IMR-90 (cell line): ENCODE measurements around the gene FN3KRP. TPM values are rescaled to one million over a fixed set of nuclear protein-coding genes. Genes with fewer than 3 reads are reported as not detected.

Experiments used
- ATAC-seq: fragments of 200-7000 bp; cut with Tn5 transposase; 2 replicates; pipeline ENCODE4 v1.9.1; 2020; ENCODE audit warnings: low read depth, mild to moderate bottlenecking, moderate library complexity
- BruUV-seq: library from RNA; stranded (reverse); fragments of 400-500 nt; replicated peaks from 2 replicates; lab custom pipeline; 2021; lab: Mats Ljungman, UMichigan
- CTCF ChIA-PET: fragments of 300-600 bp; formaldehyde crosslinking; extraction: SDS; loops from one replicate; lab custom pipeline; 2021; ENCODE audit warnings: antibody characterized with exemption; lab: Yijun Ruan, JAX
- POLR2A ChIA-PET: fragments of 300-600 bp; sonication (Branson Sonifier 250); formaldehyde crosslinking; loops from one replicate; lab custom pipeline; 2022; ENCODE audit warnings: antibody characterized with exemption; ENCODE audit not compliant: unreplicated experiment; lab: Charles Lee
- DNase-seq: peaks from one replicate; pipeline ENCODE4 v3.0.0; 2013
- H2AFZ ChIP-seq: replicated peaks from 2 replicates; pipeline ENCODE3; 2013; ENCODE audit warnings: low read length, mild to moderate bottlenecking; ENCODE audit not compliant: poor library complexity
- H2AK5ac ChIP-seq: 2 replicates; pipeline ENCODE4 v1.6.1; 2013; ENCODE audit warnings: low read depth, low read length, inconsistent platforms
- H2AK9ac ChIP-seq: replicated peaks from 2 replicates; pipeline ENCODE3; 2013; ENCODE audit warnings: mild to moderate bottlenecking, low read depth, low read length, moderate library complexity; ENCODE audit not compliant: poor library complexity
- H2BK120ac ChIP-seq: 2 replicates; pipeline ENCODE4 v1.6.1; 2013; ENCODE audit warnings: low read depth, low read length, inconsistent platforms
- H2BK15ac ChIP-seq: 3 replicates; pipeline ENCODE4 v1.6.1; 2013; ENCODE audit warnings: low read depth, low read length, inconsistent platforms
- H2BK20ac ChIP-seq: 2 replicates; pipeline ENCODE4 v1.6.1; 2013; ENCODE audit warnings: low read depth, mild to moderate bottlenecking, inconsistent platforms, low read length, moderate library complexity
- H2BK5ac ChIP-seq: 2 replicates; pipeline ENCODE4 v1.6.1; 2013; ENCODE audit warnings: mild to moderate bottlenecking, low read depth, low read length, inconsistent platforms; ENCODE audit not compliant: poor library complexity, severe bottlenecking
- H3K14ac ChIP-seq: replicated peaks from 2 replicates; pipeline ENCODE4 v1.6.1; 2013; ENCODE audit warnings: low read depth, low read length, inconsistent platforms
- H3K18ac ChIP-seq: 2 replicates; pipeline ENCODE4 v1.6.1; 2013; ENCODE audit warnings: low read depth, low read length, control low read depth
- H3K23ac ChIP-seq: 2 replicates; pipeline ENCODE4 v1.6.1; 2013; ENCODE audit warnings: low read depth, low read length, inconsistent platforms
- H3K27ac ChIP-seq: 2 replicates; pipeline ENCODE4 v1.5.1; 2013; ENCODE audit warnings: mild to moderate bottlenecking, control low read depth, low read length; ENCODE audit not compliant: insufficient read depth
- H3K27me3 ChIP-seq: 2 replicates; pipeline ENCODE4 v1.6.1; 2013; ENCODE audit warnings: low read length; ENCODE audit not compliant: control insufficient read depth, insufficient read depth
- H3K36me3 ChIP-seq: 2 replicates; pipeline ENCODE4 v1.6.1; 2013; ENCODE audit warnings: low read length, mixed read lengths; ENCODE audit not compliant: control insufficient read depth, insufficient read depth
- H3K4ac ChIP-seq: 2 replicates; pipeline ENCODE4 v1.6.1; 2013; ENCODE audit warnings: low read depth, low read length, inconsistent platforms
- H3K4me1 ChIP-seq: 2 replicates; pipeline ENCODE4 v1.6.1; 2013; ENCODE audit warnings: low read length, mixed read lengths; ENCODE audit not compliant: control insufficient read depth, insufficient read depth
- H3K4me2 ChIP-seq: 2 replicates; pipeline ENCODE4 v1.6.1; 2013; ENCODE audit warnings: low read depth, mild to moderate bottlenecking, control low read depth, low read length, moderate library complexity
- H3K4me3 ChIP-seq: 2 replicates; pipeline ENCODE4 v1.5.1; 2013; ENCODE audit warnings: low read depth, mild to moderate bottlenecking, control low read depth, low read length, moderate library complexity; ENCODE audit not compliant: insufficient read depth
- H3K56ac ChIP-seq: 2 replicates; pipeline ENCODE4 v1.6.1; 2013; ENCODE audit warnings: low read length, inconsistent platforms; ENCODE audit not compliant: insufficient read depth; ENCODE audit errors: extremely low read depth
- H3K79me1 ChIP-seq, 2 experiments: 2 replicates each; pipeline ENCODE4 v1.6.1; 2013; ENCODE audit warnings: low read length in 2 of 2, inconsistent platforms in 1 of 2, low read depth in 1 of 2
- H3K9ac ChIP-seq: 2 replicates; pipeline ENCODE4 v1.6.1; 2013; ENCODE audit warnings: low read depth, low read length, control low read depth
- H3K9me1 ChIP-seq: 2 replicates; pipeline ENCODE4 v1.6.1; 2013; ENCODE audit warnings: low read length, inconsistent platforms; ENCODE audit not compliant: insufficient read depth
- H3K9me3 ChIP-seq: 2 replicates; pipeline ENCODE4 v1.6.1; 2013; ENCODE audit warnings: low read length; ENCODE audit not compliant: control insufficient read depth, insufficient read depth
- H4K20me1 ChIP-seq: 2 replicates; pipeline ENCODE4 v1.6.1; 2013; ENCODE audit warnings: low read length, inconsistent platforms; ENCODE audit not compliant: insufficient read depth
- H4K5ac ChIP-seq: 2 replicates; pipeline ENCODE4 v1.6.1; 2013; ENCODE audit warnings: mild to moderate bottlenecking, low read depth, low read length, control low read depth
- H4K8ac ChIP-seq, 2 experiments: 2 replicates each; pipeline ENCODE4 v1.6.1; 2013; ENCODE audit warnings: low read depth in 2 of 2, low read length in 2 of 2, control low read depth in 1 of 2, inconsistent platforms in 1 of 2
- H4K91ac ChIP-seq: 2 replicates; pipeline ENCODE4 v1.6.1; 2013; ENCODE audit warnings: low read depth, low read length, inconsistent platforms; ENCODE audit not compliant: insufficient read depth
- BHLHE40 ChIP-seq: fragments of 150-350 bp; IDR thresholded peaks from 2 replicates; pipeline ENCODE4 v1.6.1; 2016; ENCODE audit warnings: mild to moderate bottlenecking, low read depth, low read length
- CHD1 ChIP-seq: IDR thresholded peaks from 2 replicates; pipeline ENCODE4 v1.6.1; 2012; ENCODE audit warnings: low read depth, low read length, improper control_type of control experiment
- CTCF ChIP-seq: conservative IDR thresholded peaks from 2 replicates; pipeline ENCODE4 v1.5.1; 2012; ENCODE audit warnings: mild to moderate bottlenecking, low read depth, low read length, improper control_type of control experiment
- NFE2L2 ChIP-seq: fragments of 150-350 bp; IDR thresholded peaks from 2 replicates; pipeline ENCODE4 v1.6.1; 2016; ENCODE audit warnings: low read depth, mild to moderate bottlenecking, low read length
- WGBS, 2 experiments: methylation state at CpG; one replicate each; pipeline versions ENCODE4 v1.1.5 to v1.1.7; 2013; ENCODE audit warnings: missing lambda C conversion rate in 2 of 2; ENCODE audit not compliant: insufficient read length in 1 of 2; ENCODE audit errors: extremely low coverage in 2 of 2; 5-methylcytosine and 5-hydroxymethylcytosine counted together
- dilution Hi-C: fragments of 300-500 bp; cut with HindIII; formaldehyde crosslinking; loops from one replicate; pipeline ENCODE4 v1.14.3; 2018; ENCODE audit warnings: low sequenced_read_pairs; ENCODE audit not compliant: unreplicated experiment
- in situ Hi-C: fragments of 300-500 bp; cut with MboI; formaldehyde crosslinking; loops from 3 replicates; pipeline ENCODE4 v1.14.3; 2019; ENCODE audit warnings: low sequenced_read_pairs, inconsistent platforms, mixed read lengths
- intact Hi-C: fragments of 100-400 bp; cut with micrococcal nuclease; formaldehyde crosslinking; loops from 2 replicates; pipeline ENCODE4 v1.10.0; 2022
- polyA plus RNA-seq, 3 experiments: library from polyadenylated mRNA; depleted of rRNA; stranded (reverse); fragments of >200 nt; gene quantifications; 2 replicates each; pipeline ENCODE4 v1.2.3, GENCODE V29; 2012; ENCODE audit warnings: low replicate concordance in 1 of 3
- total RNA-seq: library from RNA; depleted of rRNA; stranded (reverse); fragments of >200 nt; gene quantifications from 2 replicates; pipeline ENCODE4 v1.2.3, GENCODE V29; 2012
- TF ChIP-seq, protein P1 (sequence below): fragments of 150-350 bp; IDR thresholded peaks from 2 replicates; pipeline ENCODE4 v1.6.1; 2017; ENCODE audit warnings: mild to moderate bottlenecking, antibody characterized with exemption, low read length, low read depth

FN3KRP gene
- total and polyA plus RNA-seq, 2 of the 4 experiments (the other 2 are of a cell fraction): 18.6 to 20.3 TPM

- Histone ChIP-seq H3K27ac (no peak overlapping the region), H3K9me1 (no peaks in the 10 kb centered on the region), H4K8ac (no peak overlapping the region), H3K4me2 (no peak overlapping the region), H3K14ac (no peak overlapping the region), H3K4ac (no peak overlapping the region), H4K91ac (no peak overlapping the region), H3K4me1 (no peaks in the 10 kb centered on the region), H3K23ac (no peak overlapping the region), H4K5ac (no peak overlapping the region), H3K56ac (no peak overlapping the region), H3K4me3 (no peak overlapping the region), H3K9me3 (no peaks in the 10 kb centered on the region), H4K20me1 (no peaks in the 10 kb centered on the region), H2AFZ (no peak overlapping the region), H3K36me3 (no peaks in the 10 kb centered on the region), H2BK20ac (no peak overlapping the region), H3K27me3 (peaks cover 12% of the 10 kb centered on the region; the same call in 1 of the 2 replicates), H3K79me1 (no peaks in the 10 kb centered on the region), H2BK120ac (no peak overlapping the region), H3K18ac (no peak overlapping the region), H2BK15ac (no peak overlapping the region), H2AK5ac (no peak overlapping the region), H3K9ac (no peak overlapping the region), H2AK9ac (no peak overlapping the region), H2BK5ac (no peak overlapping the region)
- BruUV-seq: no TSS peak
- intact Hi-C loops: no loop called here
- TF ChIP-seq CHD1: no peak
- no peak for TF ChIP-seq BHLHE40
- no peak for TF ChIP-seq CTCF
- TF ChIP-seq, protein P1, sequence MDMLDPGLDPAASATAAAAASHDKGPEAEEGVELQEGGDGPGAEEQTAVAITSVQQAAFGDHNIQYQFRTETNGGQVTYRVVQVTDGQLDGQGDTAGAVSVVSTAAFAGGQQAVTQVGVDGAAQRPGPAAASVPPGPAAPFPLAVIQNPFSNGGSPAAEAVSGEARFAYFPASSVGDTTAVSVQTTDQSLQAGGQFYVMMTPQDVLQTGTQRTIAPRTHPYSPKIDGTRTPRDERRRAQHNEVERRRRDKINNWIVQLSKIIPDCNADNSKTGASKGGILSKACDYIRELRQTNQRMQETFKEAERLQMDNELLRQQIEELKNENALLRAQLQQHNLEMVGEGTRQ: no peak
- no peak for TF ChIP-seq NFE2L2
- WGBS, 2 experiments: 76% methylated on average over 12 of the region's 18 CpGs; no CpG with 5 or more reads in 1 of the 2 experiments
- dilution Hi-C loops: no loop called here
- ATAC-seq: no peak
- DNase-seq: no peak
- POLR2A ChIA-PET: no interaction called here
- CTCF ChIA-PET: no interaction called here
- in situ Hi-C loops: no loop called here
Measured at GRCh38 chr17:82705756-82706155, 10.8 kb upstream of the FN3KRP start.
